ENCODE measurements around the gene RFTN2.

DNA sequence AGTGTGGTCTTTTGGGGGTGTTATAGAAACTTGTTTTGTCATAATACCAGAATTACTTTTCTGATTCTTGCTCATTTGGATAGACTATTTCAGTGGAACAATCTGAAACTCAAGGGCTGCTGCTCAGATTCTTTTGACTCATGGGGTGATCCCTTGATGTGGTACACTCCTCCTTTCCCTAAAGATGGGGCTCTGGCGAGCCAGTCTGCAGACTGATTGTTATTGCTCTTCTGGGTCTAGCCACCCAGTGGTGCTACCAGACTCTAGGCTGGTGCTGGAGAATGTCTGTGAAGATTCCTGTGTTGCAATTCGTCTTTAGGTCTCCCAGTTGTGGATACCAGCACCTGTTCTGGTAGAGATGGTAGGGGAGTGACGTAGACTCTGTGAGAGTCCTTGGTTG is 25.6 kb upstream of the RFTN2 start:
- TF ChIP-seq CTCF (conservative IDR thresholded peaks at IDR 0.05; ENCODE audit: low read depth, low read length) (no peak), EZH2 (IDR thresholded peaks at IDR 0.05; ENCODE audit: borderline replicate concordance, low read depth, low read length, poor library complexity, severe bottlenecking) (no peak)
